ENCODE measurements around the gene ACAD10. TPM values are rescaled to one million over a fixed set of nuclear protein-coding genes. Genes with fewer than 3 reads are reported as not detected.
A peak's percentile ranks its signal among the peaks of the same experiment; 100 is the strongest.

The ACAD10 gene
- total RNA-seq, 1 donor from 2014 or later, result 18.3 TPM

DNA sequence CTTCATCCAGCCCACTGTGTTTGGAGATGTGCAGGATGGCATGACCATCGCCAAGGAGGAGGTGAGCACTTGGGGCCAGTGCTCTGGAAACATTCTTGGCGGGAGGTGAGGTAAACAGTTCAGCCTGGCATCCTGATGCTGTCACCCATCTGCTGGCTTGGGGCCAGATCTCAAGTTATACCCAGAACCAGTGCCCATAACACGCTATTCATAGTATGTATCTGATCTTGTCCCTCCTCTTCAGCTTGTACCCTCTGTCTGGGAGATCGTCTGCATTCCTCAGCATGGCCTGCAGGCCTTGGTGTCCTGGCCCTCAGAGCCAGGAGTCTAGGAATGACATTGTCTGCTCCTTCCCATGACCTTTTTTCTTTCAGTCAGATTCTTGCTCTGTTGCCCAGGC, 112.3 kb downstream of the ACAD10 start:
- Histone ChIP-seq H3K4me3 (ENCODE audit: low read length in 3 of 3) (no peak overlapping the region), H3K27me3 (ENCODE audit: control insufficient read depth in 3 of 3, insufficient read depth in 3 of 3, low read length in 3 of 3) (no peaks in the 10 kb centered on the region), H3K9me3 (ENCODE audit: control insufficient read depth in 3 of 3, low read length in 3 of 3) (no peaks in the 10 kb centered on the region), H3K9ac (ENCODE audit: low read depth in 1 of 3, low read length in 3 of 3) (peak overlapping the region in 1 of 3 donors; percentile 40), H3K27ac (ENCODE audit: low read depth, low read length) (no peak overlapping the region), H3K4me1 (ENCODE audit: control insufficient read depth in 3 of 3, insufficient read depth in 3 of 3, low read length in 3 of 3) (peaks cover 0 to 7% (median 5%) of the 10 kb centered on the region in 3 donors), H3K36me3 (ENCODE audit: control insufficient read depth in 3 of 3, insufficient read depth in 3 of 3, low read length in 3 of 3) (peaks cover 36 to 44% (median 42%) of the 10 kb centered on the region in 3 donors)

DNA sequence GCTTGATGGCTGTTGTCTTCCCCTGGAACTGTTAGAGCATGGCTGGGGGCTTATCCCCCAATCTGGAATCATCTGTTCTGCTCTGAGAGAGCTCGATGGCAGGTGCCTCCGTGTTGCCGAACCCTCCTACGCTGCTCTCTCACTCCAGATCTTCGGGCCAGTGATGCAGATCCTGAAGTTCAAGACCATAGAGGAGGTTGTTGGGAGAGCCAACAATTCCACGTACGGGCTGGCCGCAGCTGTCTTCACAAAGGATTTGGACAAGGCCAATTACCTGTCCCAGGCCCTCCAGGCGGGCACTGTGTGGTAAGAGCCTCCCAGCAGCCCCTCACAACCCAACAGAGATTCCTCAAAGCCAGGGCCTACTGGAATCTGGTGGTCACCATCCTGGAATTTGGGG, 113.9 kb downstream of the ACAD10 start:
- Histone ChIP-seq H3K4me3 (ENCODE audit: low read length in 3 of 3) (no peak overlapping the region), H3K27ac (ENCODE audit: low read depth, low read length) (no peak overlapping the region), H3K9ac (ENCODE audit: low read depth in 1 of 3, low read length in 3 of 3) (no peak overlapping the region), H3K4me1 (ENCODE audit: control insufficient read depth in 3 of 3, insufficient read depth in 3 of 3, low read length in 3 of 3) (peaks cover 0 to 7% (median 5%) of the 10 kb centered on the region in 3 donors), H3K36me3 (ENCODE audit: control insufficient read depth in 3 of 3, insufficient read depth in 3 of 3, low read length in 3 of 3) (peaks cover 34 to 43% (median 39%) of the 10 kb centered on the region in 3 donors), H3K27me3 (ENCODE audit: control insufficient read depth in 3 of 3, insufficient read depth in 3 of 3, low read length in 3 of 3) (no peaks in the 10 kb centered on the region), H3K9me3 (ENCODE audit: control insufficient read depth in 3 of 3, low read length in 3 of 3) (no peaks in the 10 kb centered on the region)

DNA sequence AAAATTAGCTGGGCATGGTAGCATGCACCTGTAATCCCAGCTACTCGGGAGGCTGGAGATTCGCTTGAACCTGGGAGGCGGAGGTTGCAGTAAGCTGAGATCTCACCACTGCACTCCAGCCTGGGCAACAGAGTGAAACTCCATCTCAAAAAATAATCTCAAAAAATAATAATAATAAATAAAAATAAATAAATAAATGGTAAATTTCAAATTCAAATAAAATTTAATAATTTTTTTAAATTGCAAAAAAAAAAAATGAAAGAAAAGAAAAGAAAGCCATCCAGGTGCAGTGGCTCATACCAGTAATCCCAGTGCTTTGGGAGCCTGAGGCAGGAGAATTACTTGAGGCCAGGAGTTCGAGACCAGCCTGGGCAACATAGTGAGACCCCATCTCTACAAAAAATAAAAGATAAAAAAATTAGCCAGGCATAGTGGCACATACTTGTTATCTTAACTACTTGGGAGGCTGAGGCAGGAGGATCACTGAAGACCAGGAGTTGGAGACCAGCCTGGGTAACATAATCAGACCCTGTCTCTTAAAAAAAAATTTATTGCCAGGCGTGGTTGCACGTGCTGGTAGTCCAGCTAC, 117.3 kb downstream of the ACAD10 start:
- no peak overlapping the region for H3K27ac ChIP-seq (ENCODE audit: low read depth, low read length)
- H3K9me3 ChIP-seq (ENCODE audit: control insufficient read depth in 3 of 3, low read length in 3 of 3), result no peaks in the 10 kb centered on the region
- H3K4me3 ChIP-seq (ENCODE audit: low read length in 3 of 3), result no peak overlapping the region
- no peaks in the 10 kb centered on the region for H3K27me3 ChIP-seq (ENCODE audit: control insufficient read depth in 3 of 3, insufficient read depth in 3 of 3, low read length in 3 of 3)
- peaks cover 0 to 3% (median 3%) of the 10 kb centered on the region in 3 donors for H3K4me1 ChIP-seq (ENCODE audit: control insufficient read depth in 3 of 3, insufficient read depth in 3 of 3, low read length in 3 of 3)
- no peak overlapping the region for H3K9ac ChIP-seq (ENCODE audit: low read depth in 1 of 3, low read length in 3 of 3)
- peaks cover 37 to 45% (median 45%) of the 10 kb centered on the region in 3 donors for H3K36me3 ChIP-seq (ENCODE audit: control insufficient read depth in 3 of 3, insufficient read depth in 3 of 3, low read length in 3 of 3)

DNA sequence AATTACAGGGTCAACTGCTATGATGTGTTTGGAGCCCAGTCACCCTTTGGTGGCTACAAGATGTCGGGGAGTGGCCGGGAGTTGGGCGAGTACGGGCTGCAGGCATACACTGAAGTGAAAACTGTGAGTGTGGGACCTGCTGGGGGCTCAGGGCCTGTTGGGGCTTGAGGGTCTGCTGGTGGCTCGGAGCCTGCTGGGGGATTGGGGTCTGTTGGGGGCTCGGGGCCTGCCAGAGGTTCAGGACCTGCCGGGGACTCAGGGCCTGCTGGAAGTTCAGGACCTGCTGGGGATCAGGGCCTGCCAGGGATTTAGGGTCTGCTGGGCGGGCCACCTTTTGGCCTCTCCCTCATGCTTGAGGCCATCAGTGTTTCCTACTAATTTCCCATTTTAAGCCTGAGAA, 118.0 kb downstream of the ACAD10 start:
- Histone ChIP-seq H3K9ac (ENCODE audit: low read depth in 1 of 3, low read length in 3 of 3) (no peak overlapping the region), H3K27me3 (ENCODE audit: control insufficient read depth in 3 of 3, insufficient read depth in 3 of 3, low read length in 3 of 3) (no peaks in the 10 kb centered on the region), H3K4me3 (ENCODE audit: low read length in 3 of 3) (no peak overlapping the region), H3K9me3 (ENCODE audit: control insufficient read depth in 3 of 3, low read length in 3 of 3) (no peaks in the 10 kb centered on the region), H3K36me3 (ENCODE audit: control insufficient read depth in 3 of 3, insufficient read depth in 3 of 3, low read length in 3 of 3) (peaks cover 37 to 42% (median 42%) of the 10 kb centered on the region in 3 donors), H3K27ac (ENCODE audit: low read depth, low read length) (no peak overlapping the region), H3K4me1 (ENCODE audit: control insufficient read depth in 3 of 3, insufficient read depth in 3 of 3, low read length in 3 of 3) (no peaks in the 10 kb centered on the region)

DNA sequence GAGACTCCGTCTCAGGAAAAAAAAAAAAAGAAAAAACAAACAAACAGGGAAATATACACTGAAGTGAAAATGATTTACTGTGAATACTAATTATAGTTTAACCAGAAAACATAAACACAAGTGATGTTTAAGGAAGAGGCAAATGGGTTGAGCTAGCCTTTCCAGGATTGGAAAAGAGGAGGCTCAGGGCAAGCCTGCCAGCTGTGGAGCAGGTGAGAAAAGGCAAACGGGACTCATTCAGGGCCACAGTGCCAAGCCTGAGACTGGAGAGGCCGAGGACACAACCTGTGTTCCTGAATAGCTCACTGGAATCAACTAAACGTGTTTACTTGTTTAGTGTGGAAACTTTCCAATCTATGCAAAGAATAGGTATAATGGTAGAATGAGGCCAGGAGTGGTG, 120.5 kb downstream of the ACAD10 start:
- H3K4me3 ChIP-seq (ENCODE audit: low read length in 3 of 3), result no peak overlapping the region
- H3K9me3 ChIP-seq (ENCODE audit: control insufficient read depth in 3 of 3, low read length in 3 of 3), result no peaks in the 10 kb centered on the region
- no peak overlapping the region for H3K9ac ChIP-seq (ENCODE audit: low read depth in 1 of 3, low read length in 3 of 3)
- no peak overlapping the region for H3K27ac ChIP-seq (ENCODE audit: low read depth, low read length)
- H3K27me3 ChIP-seq (ENCODE audit: control insufficient read depth in 3 of 3, insufficient read depth in 3 of 3, low read length in 3 of 3), result no peaks in the 10 kb centered on the region
- H3K4me1 ChIP-seq (ENCODE audit: control insufficient read depth in 3 of 3, insufficient read depth in 3 of 3, low read length in 3 of 3), result no peaks in the 10 kb centered on the region
- H3K36me3 ChIP-seq (ENCODE audit: control insufficient read depth in 3 of 3, insufficient read depth in 3 of 3, low read length in 3 of 3), result peaks cover 28 to 39% (median 36%) of the 10 kb centered on the region in 3 donors

Small RNAs within 50 kb of the gene (small RNA-seq; reads per million reads assigned to genes)
- not detected for gene MIR6761

Other genes with a start within 250 kb of the ACAD10 start
- gene ATXN2, start 86.7 kb upstream of the ACAD10 start, total RNA-seq, result 42.8 TPM
- 12.0 TPM for gene BRAP, start 97 bp upstream of the ACAD10 start, total RNA-seq
- gene ALDH2, start 80.9 kb downstream of the ACAD10 start, total RNA-seq, result 5.7 TPM
- gene MAPKAPK5, start 156.2 kb downstream of the ACAD10 start, total RNA-seq, result 24.0 TPM